B cell (primary cell): Measurements from ENCODE around the gene ATP8B1.

Experiments used
- EZH2 ChIP-seq: IDR thresholded peaks from 2 replicates; pipeline ENCODE4 v1.6.1; 2012; ENCODE audit warnings: borderline replicate concordance, low read depth, mild to moderate bottlenecking, moderate library complexity, low read length; ENCODE audit not compliant: insufficient read depth, poor library complexity, severe bottlenecking
- TF ChIP-seq, protein P1 (sequence below): fragments of 200-600 bp; IDR thresholded peaks from one replicate; pipeline ENCODE4 v1.8.0; 2022; ENCODE audit warnings: antibody characterized with exemption, mild to moderate bottlenecking

DNA sequence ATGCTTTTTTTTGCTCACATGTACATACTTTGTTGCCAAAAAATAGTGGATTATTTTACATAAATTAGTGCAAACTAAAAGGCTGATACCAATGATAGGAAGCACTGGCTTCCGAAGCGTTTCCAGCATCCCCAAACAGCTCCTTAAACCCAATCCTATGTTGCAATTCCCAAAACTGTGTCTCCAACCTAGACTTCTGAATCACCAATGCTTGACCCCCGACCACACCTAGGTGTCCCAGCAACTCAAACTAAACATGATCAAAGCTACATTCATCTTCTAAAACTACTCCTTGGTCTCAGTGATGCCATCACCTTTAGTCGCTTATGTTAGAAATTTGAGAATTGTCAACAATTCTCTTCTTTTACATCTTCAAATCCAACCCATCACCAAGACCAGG, 13.4 kb downstream of the ATP8B1 start:
- TF ChIP-seq, protein P1, sequence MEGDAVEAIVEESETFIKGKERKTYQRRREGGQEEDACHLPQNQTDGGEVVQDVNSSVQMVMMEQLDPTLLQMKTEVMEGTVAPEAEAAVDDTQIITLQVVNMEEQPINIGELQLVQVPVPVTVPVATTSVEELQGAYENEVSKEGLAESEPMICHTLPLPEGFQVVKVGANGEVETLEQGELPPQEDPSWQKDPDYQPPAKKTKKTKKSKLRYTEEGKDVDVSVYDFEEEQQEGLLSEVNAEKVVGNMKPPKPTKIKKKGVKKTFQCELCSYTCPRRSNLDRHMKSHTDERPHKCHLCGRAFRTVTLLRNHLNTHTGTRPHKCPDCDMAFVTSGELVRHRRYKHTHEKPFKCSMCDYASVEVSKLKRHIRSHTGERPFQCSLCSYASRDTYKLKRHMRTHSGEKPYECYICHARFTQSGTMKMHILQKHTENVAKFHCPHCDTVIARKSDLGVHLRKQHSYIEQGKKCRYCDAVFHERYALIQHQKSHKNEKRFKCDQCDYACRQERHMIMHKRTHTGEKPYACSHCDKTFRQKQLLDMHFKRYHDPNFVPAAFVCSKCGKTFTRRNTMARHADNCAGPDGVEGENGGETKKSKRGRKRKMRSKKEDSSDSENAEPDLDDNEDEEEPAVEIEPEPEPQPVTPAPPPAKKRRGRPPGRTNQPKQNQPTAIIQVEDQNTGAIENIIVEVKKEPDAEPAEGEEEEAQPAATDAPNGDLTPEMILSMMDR, result no peak
- TF ChIP-seq EZH2, result no peak
